BLaER1 treated with 17β-estradiol and CSF1 and Interleukin-3, amounts not matched to agents 10 nM and 100 nM (cell line): ENCODE data around the gene EYS.
A peak's percentile ranks its signal among the peaks of the same experiment; 100 is the strongest.

Experiments
- H3K27ac ChIP-seq, 11 experiments: shearing (Covaris generic); formaldehyde crosslinking; 2 replicates each; pipeline ENCODE4 v1.8.1; 2022
- H3K27me3 ChIP-seq, 11 experiments: shearing (Covaris generic); formaldehyde crosslinking; 2 replicates each; pipeline ENCODE4 v1.8.1; 2022
- H3K36me3 ChIP-seq, 11 experiments: shearing (Covaris generic); formaldehyde crosslinking; 2 replicates each; pipeline ENCODE4 v1.8.1; 2022
- H3K4me1 ChIP-seq, 10 experiments: shearing (Covaris generic); formaldehyde crosslinking; 2 replicates each; pipeline ENCODE4 v1.8.1; 2022
- H3K4me2 ChIP-seq, 11 experiments: shearing (Covaris generic); formaldehyde crosslinking; 2 replicates each; pipeline ENCODE4 v1.8.1; 2022
- H3K4me3 ChIP-seq, 10 experiments: shearing (Covaris generic); formaldehyde crosslinking; 2 replicates each; pipeline ENCODE4 v1.8.1; 2022
- H3K9ac ChIP-seq, 11 experiments: shearing (Covaris generic); formaldehyde crosslinking; 2 replicates each; pipeline ENCODE4 v1.8.1; 2022
- H3K9me3 ChIP-seq, 11 experiments: shearing (Covaris generic); formaldehyde crosslinking; replicated peaks in 1 of 11; 2 replicates each; pipeline ENCODE4 v1.8.1; 2022
- H4K20me1 ChIP-seq, 11 experiments: shearing (Covaris generic); formaldehyde crosslinking; 2 replicates each; pipeline ENCODE4 v1.8.1; 2022
- Cebpa-rat ChIP-seq, 11 experiments: shearing (Covaris generic); IDR thresholded peaks; 2 replicates each; pipeline ENCODE4 v1.8.1; 2022

Gene EYS

GRCh38 chr6:63824722-63825121, 1882.3 kb downstream of the EYS start:
- Histone ChIP-seq H3K9ac (no peak overlapping the region), H3K9me3 (peaks cover 0 to 8% (median 2%) of the 10 kb centered on the region in 11 experiments; a peak in 8 of 22 replicates), H3K36me3 (no peaks in the 10 kb centered on the region), H3K4me1 (no peaks in the 10 kb centered on the region), H3K4me3 (no peak overlapping the region), H3K4me2 (no peak overlapping the region), H4K20me1 (no peaks in the 10 kb centered on the region), H3K27me3 (no peaks in the 10 kb centered on the region), H3K27ac (no peak overlapping the region)
- TF ChIP-seq Cebpa-rat (IDR thresholded peaks at IDR 0.05) = no peak

- Histone ChIP-seq H3K4me2 (no peak overlapping the region), H3K4me3 (no peak overlapping the region), H3K9ac (no peak overlapping the region), H4K20me1 (no peaks in the 10 kb centered on the region), H3K27ac (no peak overlapping the region), H3K9me3 (no peaks in the 10 kb centered on the region), H3K4me1 (no peaks in the 10 kb centered on the region), H3K27me3 (no peaks in the 10 kb centered on the region), H3K36me3 (no peaks in the 10 kb centered on the region)
- no peak for TF ChIP-seq Cebpa-rat (IDR thresholded peaks at IDR 0.05)
Observed at GRCh38 chr6:63821442-63821841, 1885.6 kb downstream of the EYS start.

GRCh38 chr6:63819831-63820230, 1887.2 kb downstream of the EYS start:
- no peaks in the 10 kb centered on the region for H3K27me3 ChIP-seq
- no peak for TF ChIP-seq Cebpa-rat (IDR thresholded peaks at IDR 0.05)
- H3K4me2 ChIP-seq = no peak overlapping the region
- H3K4me1 ChIP-seq = no peaks in the 10 kb centered on the region
- H4K20me1 ChIP-seq = no peaks in the 10 kb centered on the region
- H3K9me3 ChIP-seq = no peaks in the 10 kb centered on the region
- H3K9ac ChIP-seq = no peak overlapping the region
- no peak overlapping the region for H3K4me3 ChIP-seq
- no peaks in the 10 kb centered on the region for H3K36me3 ChIP-seq
- no peak overlapping the region for H3K27ac ChIP-seq

DNA sequence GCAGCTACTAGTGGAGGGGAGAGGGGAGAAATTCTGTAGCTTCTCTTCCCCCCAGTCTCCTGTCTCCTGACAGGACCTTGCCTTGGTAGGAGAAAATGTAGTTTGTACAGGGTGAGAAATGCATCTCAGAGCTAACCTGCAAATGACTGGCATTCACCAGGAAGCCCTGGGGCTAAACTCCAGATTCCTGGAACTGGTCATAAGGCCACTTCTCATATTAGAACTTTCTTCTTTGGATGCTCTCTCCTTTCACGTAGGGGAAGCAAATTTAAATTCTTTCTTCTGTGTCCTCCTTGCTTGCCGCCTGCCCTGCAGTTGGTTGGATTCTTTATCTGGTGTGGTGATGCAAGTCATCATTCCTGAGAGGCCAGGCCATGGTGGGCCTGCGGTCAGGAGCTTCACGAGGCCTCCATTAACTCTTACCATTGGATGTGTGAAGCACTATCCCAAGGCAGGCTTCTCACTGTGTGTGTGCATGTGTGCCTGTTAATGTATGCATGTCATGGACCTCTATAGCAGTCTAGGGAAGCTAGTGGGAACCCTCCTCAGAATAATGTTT, 1889.5 kb downstream of the EYS start:
- Histone ChIP-seq H3K36me3 (no peaks in the 10 kb centered on the region), H3K9me3 (no peaks in the 10 kb centered on the region), H3K9ac (no peak overlapping the region), H3K27ac (no peak overlapping the region), H3K4me2 (no peak overlapping the region), H4K20me1 (no peaks in the 10 kb centered on the region), H3K4me3 (no peak overlapping the region), H3K27me3 (no peaks in the 10 kb centered on the region), H3K4me1 (peaks cover 0 to 7% (median 0%) of the 10 kb centered on the region in 10 experiments; a peak in 3 of 20 replicates)
- no peak for TF ChIP-seq Cebpa-rat (IDR thresholded peaks at IDR 0.05)

DNA sequence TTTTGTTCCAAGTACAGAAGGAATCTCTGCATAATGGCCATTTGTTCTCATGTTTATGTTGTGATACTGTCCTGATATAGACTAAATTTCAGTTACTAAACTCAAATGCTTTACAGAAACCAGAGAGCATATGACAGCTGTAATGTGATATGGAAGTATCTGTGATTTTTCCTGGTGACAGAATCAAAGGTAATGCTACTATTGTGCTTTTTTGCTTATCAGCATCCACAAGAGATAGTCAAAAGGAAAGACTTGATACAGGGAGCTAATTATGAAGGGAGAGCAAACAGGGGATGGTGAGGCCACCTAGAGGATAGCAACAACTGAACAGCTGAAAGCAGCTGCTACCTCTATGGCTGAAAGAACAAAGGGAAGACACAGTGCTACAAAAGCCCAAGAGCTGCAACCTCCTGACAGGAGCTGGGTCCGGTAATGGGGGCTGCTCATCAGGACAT, 1890.0 kb downstream of the EYS start:
- Histone ChIP-seq H3K36me3 (no peaks in the 10 kb centered on the region), H3K4me1 (peaks cover 0 to 7% (median 0%) of the 10 kb centered on the region in 10 experiments; a peak in 3 of 20 replicates), H3K4me3 (no peak overlapping the region), H3K9me3 (no peaks in the 10 kb centered on the region), H3K4me2 (no peak overlapping the region), H3K27me3 (no peaks in the 10 kb centered on the region), H3K9ac (no peak overlapping the region), H3K27ac (no peak overlapping the region), H4K20me1 (no peaks in the 10 kb centered on the region)
- TF ChIP-seq Cebpa-rat (IDR thresholded peaks at IDR 0.05) = no peak

DNA sequence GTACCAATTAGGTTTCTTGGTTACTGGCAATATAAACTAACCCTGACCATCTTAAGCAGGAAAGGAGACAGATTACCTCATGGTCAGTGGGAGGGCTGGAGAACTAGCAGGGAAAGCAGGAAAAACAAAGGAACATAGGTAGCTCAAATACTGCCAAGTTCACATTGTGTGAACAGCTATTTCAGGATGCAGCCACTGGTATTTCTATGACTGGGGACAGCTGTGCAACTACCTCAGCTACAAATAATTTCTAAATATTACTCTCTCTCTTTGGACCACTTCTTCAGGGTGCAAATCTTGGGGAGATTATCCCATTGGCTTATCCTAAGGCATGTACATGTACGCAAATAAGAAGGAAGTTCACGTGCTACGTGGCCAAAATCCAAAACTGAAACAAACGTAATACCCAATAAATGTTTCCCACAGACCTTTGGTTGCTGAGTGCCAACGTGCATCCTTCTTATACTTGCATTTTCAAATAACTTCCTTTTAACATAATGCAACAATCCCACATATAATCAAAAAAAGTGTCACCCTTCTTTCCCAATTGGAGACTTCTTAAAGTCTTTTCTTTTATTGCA, 1890.5 kb downstream of the EYS start:
- no peak overlapping the region for H3K4me3 ChIP-seq
- no peaks in the 10 kb centered on the region for H3K27me3 ChIP-seq
- no peaks in the 10 kb centered on the region for H3K9me3 ChIP-seq
- H3K36me3 ChIP-seq = no peaks in the 10 kb centered on the region
- H3K9ac ChIP-seq = no peak overlapping the region
- H4K20me1 ChIP-seq = no peaks in the 10 kb centered on the region
- TF ChIP-seq Cebpa-rat (IDR thresholded peaks at IDR 0.05) = no peak
- no peak overlapping the region for H3K27ac ChIP-seq
- peaks cover 0 to 7% (median 0%) of the 10 kb centered on the region in 10 experiments; a peak in 3 of 20 replicates for H3K4me1 ChIP-seq
- H3K4me2 ChIP-seq = no peak overlapping the region

DNA sequence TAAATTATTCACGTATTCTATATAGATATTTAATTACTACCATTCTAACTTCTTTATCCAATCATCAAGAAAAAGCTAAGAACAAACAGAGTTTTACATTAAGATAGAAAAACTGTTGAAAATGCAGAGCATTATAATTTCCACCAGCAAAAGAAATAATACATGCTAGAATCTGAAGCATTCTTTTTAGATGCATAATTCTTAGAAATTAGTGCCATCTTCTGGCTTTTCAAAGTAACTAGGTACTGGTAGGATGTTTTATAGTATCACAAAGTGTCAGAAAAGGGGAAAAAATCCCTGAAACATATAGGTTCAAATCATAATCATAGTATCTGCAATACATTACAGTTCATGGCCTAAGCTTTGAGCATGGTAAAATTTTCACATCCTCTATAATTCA, 1892.6 kb downstream of the EYS start:
- no peak for TF ChIP-seq Cebpa-rat (IDR thresholded peaks at IDR 0.05)
- H3K4me1 ChIP-seq = peaks cover 0 to 7% (median 0%) of the 10 kb centered on the region in 10 experiments; a peak in 3 of 20 replicates
- H3K4me3 ChIP-seq = no peak overlapping the region
- H4K20me1 ChIP-seq = no peaks in the 10 kb centered on the region
- H3K9ac ChIP-seq = no peak overlapping the region
- H3K36me3 ChIP-seq = no peaks in the 10 kb centered on the region
- H3K27ac ChIP-seq = no peak overlapping the region
- peaks cover 0 to 4% (median 0%) of the 10 kb centered on the region in 11 experiments; a peak in 1 of 22 replicates for H3K9me3 ChIP-seq
- H3K4me2 ChIP-seq = no peak overlapping the region
- no peaks in the 10 kb centered on the region for H3K27me3 ChIP-seq

DNA sequence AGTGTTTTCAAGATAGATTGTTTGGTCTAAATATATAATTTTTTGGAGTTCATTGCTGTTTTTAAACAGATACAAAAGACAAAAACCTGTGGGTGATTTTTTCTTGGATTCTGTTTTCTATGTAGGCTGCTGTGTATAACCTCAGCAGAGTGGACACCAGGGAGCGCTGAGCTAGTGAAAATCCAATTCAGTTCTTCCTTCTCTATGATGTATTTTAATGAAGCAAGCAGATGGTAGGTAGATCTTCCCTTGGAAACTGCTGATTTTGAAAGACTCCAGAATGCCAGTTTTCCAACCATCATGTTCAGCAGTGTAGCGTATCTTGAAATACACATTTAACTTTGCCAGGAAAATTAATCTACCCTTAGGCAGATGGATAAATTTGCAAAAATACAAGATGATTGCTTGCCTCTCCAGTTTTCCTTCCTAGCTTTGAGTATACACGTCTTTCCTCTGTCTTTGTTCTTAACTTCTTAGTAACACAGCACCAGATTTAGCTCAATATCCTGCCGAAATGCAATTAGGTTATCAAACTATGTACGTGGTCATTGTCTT, 1893.4 kb downstream of the EYS start:
- no peak for TF ChIP-seq Cebpa-rat (IDR thresholded peaks at IDR 0.05)
- H4K20me1 ChIP-seq = no peaks in the 10 kb centered on the region

GRCh38 chr6:63808576-63808975, 1898.5 kb downstream of the EYS start:
- Histone ChIP-seq H3K27me3 (no peaks in the 10 kb centered on the region), H3K9me3 (peaks cover 0 to 12% (median 0%) of the 10 kb centered on the region in 11 experiments; a peak in 3 of 22 replicates), H3K4me3 (no peak overlapping the region), H3K27ac (peak overlapping the region in 1 of 11 experiments; percentile 93; a peak in 1 of 22 replicates), H3K36me3 (no peaks in the 10 kb centered on the region), H4K20me1 (no peaks in the 10 kb centered on the region), H3K4me1 (peaks cover 30 to 62% (median 47%) of the 10 kb centered on the region in 10 experiments), H3K9ac (no peak overlapping the region), H3K4me2 (peak overlapping the region in 5 of 11 experiments; percentile 27 to 76 (median 66); a peak in 7 of 22 replicates)
- no peak for TF ChIP-seq Cebpa-rat (IDR thresholded peaks at IDR 0.05)

More for the DNA sequence above, 1893.4 kb downstream of the EYS start:
- Histone ChIP-seq H3K27ac (no peak overlapping the region), H3K4me3 (no peak overlapping the region), H3K4me2 (no peak overlapping the region), H3K36me3 (no peaks in the 10 kb centered on the region), H3K9me3 (peaks cover 0 to 4% (median 0%) of the 10 kb centered on the region in 11 experiments; a peak in 1 of 22 replicates), H3K9ac (no peak overlapping the region), H3K27me3 (no peaks in the 10 kb centered on the region), H3K4me1 (peaks cover 0 to 14% (median 0%) of the 10 kb centered on the region in 10 experiments; a peak in 7 of 20 replicates)
